Activated CD4-positive, alpha-beta T cell treated with anti-CD3 and anti-CD28 coated beads, Interleukin-2, amount 50 U/mL, for 1 hour (primary cell): ENCODE results near the gene PLEKHO1.
"Not testable (repeated sequence)": the region's sequence is repeated elsewhere in the genome, so short reads cannot be mapped to it uniquely, and the experiment has no call there.

Experiments
- DNase-seq: peaks from one replicate; pipeline ENCODE4 v3.0.0-alpha.2; 2020

The PLEKHO1 gene, protein sequence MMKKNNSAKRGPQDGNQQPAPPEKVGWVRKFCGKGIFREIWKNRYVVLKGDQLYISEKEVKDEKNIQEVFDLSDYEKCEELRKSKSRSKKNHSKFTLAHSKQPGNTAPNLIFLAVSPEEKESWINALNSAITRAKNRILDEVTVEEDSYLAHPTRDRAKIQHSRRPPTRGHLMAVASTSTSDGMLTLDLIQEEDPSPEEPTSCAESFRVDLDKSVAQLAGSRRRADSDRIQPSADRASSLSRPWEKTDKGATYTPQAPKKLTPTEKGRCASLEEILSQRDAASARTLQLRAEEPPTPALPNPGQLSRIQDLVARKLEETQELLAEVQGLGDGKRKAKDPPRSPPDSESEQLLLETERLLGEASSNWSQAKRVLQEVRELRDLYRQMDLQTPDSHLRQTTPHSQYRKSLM

GRCh38 chr1:150149271-150150132 lies at the start of gene PLEKHO1:
TSS of gene PLEKHO1 (plus strand) at chr1:150149916. CDS start at chr1:150150258, 342 bp downstream.
- DNase-seq, result peak; percentile 86

DNA sequence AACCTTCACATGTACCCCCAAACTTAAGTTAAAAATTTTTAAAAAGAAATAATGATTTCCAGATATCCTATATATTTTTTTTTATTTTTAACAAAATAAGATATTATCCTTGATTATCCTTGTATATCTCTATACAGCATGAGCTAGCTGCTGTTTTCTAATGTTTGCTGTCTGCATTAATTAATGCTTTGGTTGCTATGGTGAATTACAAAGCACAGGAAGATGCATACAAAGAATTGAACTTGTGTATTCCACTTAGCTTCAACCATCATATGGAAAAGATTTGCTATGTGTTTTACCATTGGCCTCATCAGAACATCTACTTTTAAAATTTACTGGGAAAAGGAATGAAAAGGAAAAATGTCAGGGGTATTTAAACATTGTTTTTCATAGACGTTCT lies 46.7 kb upstream of the PLEKHO1 start:
- no peak for DNase-seq

GRCh38 chr1:150106341-150106740 lies 43.4 kb upstream of the PLEKHO1 start:
- DNase-seq, result peak; percentile 13

GRCh38 chr1:150109586-150109985 lies 40.1 kb upstream of the PLEKHO1 start:
- DNase-seq, result no peak

GRCh38 chr1:150110116-150110515 lies 39.6 kb upstream of the PLEKHO1 start:
- no peak for DNase-seq

- DNase-seq, result no peak
These were observed 38.0 kb upstream of the PLEKHO1 start for GRCh38 chr1:150111670-150112069.

DNA sequence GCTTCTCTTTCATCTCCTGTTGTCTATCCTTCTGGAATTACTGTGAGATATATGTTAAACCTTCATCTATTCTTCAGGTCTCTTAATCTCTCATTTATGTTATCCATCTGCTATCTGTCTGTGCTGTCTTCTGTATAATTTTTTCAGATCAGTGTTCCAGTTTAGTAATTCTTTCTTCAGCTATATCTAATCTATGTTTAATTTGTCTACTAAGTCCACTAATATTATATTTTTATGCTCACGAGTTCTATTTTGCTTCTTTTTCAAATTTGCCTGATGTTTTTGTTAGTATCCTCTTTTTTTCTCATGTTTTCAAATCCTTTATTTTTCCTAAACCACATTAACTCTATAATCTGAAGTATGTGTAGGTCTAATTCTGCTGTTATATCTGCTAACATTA lies 34.6 kb upstream of the PLEKHO1 start:
- DNase-seq, result no peak

DNA sequence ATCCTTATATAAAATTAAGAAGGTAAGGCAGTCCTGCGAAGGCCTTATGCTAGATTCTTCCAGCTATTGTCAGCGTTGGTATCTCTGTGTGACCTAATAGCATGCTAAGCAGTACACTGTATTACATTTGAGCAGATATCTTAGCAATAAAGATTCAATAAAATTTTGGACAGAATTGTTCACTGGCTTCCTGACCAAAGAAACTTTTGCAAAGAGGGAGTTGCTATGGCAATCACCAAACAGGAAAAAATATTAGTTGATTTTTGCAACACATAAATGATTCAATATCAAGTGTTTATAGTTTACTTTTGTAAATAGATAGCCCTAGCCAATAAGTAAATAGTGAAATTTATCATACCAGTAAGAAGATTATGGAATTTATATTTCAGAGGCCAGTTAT lies 31.0 kb upstream of the PLEKHO1 start:
- no peak for DNase-seq

GRCh38 chr1:150121236-150121862 lies 28.4 kb upstream of the PLEKHO1 start:
- no peak for DNase-seq

DNA sequence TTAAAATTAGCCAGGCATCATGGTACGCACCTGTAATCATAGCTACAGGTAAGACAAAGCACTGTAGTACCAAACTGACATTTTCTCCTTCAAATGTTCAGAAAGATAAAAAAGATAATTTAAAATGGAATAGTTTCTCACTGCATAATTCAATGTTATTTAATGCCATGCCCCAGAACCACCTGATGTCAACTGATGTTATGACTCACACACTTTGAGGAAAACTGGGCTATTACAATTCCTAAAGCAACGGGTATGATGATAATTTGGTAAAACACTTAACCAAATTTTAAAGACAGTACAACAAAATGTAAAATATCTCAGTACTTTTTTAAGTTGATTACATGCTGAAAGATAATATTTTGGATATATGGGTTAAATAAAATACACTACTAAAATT lies 22.9 kb upstream of the PLEKHO1 start:
- DNase-seq, result no peak

- DNase-seq, result no peak
These were observed 22.3 kb upstream of the PLEKHO1 start for GRCh38 chr1:150127464-150127863.

- no peak for DNase-seq
These were observed 21.8 kb upstream of the PLEKHO1 start for GRCh38 chr1:150127868-150128267.

GRCh38 chr1:150132372-150132771 lies 17.3 kb upstream of the PLEKHO1 start:
- DNase-seq, result no peak

DNA sequence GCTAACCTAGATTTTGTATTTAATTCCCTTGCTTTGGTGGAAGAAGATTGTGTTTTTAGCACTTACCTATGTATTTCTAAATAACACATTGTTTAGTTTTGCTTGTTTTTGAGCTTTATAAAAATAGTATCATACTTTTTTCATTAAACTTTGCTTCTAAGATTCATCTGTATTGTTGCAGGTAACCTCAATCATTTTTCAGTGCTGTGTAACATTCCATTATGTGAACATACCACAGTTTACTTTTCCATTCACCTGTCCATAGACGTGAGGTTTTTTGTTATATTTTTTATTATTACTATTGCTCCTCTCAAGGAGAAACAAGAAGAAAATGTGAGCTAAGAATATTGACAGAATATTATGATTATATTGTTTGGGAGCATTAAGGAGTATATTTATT lies 15.2 kb upstream of the PLEKHO1 start:
- no peak for DNase-seq

DNA sequence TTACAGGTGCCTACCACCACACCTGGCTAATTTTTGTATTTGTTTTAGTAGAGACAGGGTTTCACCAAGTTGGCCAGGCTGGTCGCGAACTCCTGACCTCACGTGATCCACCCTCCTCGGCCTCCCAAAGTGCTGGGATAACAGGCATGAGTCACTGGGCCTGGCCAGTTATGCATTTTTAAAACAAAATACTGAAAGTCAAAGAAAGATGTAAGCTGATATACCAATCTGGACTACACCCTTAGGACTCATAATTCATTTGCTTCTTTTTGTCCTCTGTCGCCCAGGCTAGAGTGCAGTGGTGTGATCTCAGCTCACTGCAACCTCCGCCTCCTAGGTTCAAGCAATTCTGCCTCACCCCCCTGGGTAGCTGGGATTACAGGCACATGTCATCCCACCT lies 14.3 kb upstream of the PLEKHO1 start:
- not testable (repeated sequence) for DNase-seq

DNA sequence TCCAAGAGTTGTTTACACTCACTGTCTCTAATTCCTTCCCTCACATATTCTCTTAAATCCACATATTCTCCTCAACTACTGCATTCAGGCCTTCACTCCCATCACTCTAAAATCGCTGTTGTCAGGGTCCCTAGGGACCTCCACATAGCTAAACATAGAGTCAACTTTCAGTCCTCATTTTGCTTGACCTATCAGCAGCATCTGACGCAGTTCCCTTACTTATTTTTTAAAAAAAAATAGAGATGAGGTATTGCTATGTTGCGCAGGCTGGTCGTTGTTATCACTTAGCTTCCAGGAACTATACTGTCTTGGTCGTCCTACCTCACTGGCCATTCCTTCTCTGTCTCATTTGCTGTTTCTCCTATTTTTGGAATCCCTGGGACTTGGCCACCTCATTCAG lies 11.7 kb upstream of the PLEKHO1 start:
- DNase-seq, result no peak

DNA sequence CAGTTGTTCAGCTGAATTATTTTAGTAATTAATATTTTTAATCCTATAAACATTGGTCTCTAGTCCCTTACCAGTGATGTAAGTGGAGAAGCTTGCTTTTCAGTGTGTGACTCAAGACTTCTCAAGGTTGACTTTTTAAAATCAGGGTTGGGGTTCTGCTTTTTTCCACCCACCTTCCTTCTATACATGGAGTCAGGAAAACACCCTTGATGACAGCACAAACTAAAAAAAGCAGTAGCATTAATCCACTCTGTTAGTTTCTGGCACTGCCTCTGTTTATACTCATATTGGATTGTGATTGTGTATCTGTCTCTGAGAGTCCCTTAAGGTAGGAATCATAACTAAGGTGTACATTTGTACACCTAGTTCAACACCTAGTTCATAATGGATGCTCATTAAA lies 8.3 kb upstream of the PLEKHO1 start:
- no peak for DNase-seq

GRCh38 chr1:150142083-150142482 lies 7.6 kb upstream of the PLEKHO1 start:
- no peak for DNase-seq

DNA sequence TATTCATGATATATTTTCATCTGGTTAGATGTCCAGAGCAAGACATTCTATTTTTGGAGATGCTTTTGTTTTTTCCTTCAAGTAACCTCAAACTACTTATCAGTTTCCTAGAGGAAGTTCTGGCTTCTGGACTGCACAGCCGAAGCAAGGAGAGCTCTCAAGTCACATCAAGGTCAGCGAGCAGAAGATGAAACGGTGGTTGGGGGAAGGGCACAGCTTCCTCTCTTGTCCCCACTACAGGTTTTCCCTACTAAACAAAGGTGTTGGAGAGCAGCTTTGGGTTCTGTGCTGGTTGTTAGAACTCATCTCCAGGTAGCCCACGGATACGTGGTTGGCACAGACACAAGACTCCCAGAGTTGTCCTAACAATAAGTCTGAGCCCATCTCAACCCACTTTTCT lies 5.1 kb upstream of the PLEKHO1 start:
- DNase-seq, result no peak

DNA sequence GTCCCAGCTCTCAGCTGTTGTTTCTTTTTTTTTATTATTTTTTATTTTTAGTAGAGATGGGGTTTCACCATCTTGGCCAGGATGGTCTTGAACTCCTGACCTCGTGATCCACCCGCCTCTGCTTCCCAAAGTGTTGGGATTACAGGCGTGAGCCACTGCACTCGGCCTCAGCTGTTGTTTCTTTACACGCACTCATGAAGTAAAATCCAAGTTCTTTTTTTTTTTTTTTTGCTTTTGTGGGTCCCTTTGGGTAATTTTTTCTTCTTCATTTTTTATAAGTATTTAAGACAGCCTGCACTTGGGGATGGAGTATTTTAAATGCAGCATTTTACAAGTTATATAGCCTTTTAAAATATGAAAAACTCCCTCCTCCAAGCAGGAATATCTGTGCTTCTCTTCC lies 3.7 kb upstream of the PLEKHO1 start:
- DNase-seq, result not testable (repeated sequence)

- DNase-seq, result no peak
These were observed 2.7 kb upstream of the PLEKHO1 start for GRCh38 chr1:150146849-150147542.

- no peak for DNase-seq
These were observed 862 bp upstream of the PLEKHO1 start for GRCh38 chr1:150148837-150149270.
